H9 (cell line): ENCODE results near the gene EPS8. TPM values are rescaled to one million over a fixed set of nuclear protein-coding genes. Genes with fewer than 3 reads are reported as not detected.

ENCODE experiments used
- DNase-seq: peaks from one replicate; pipeline ENCODE4 v3.0.0-alpha.2; 2017
- H2AFZ ChIP-seq: one replicate; pipeline ENCODE4 v1.6.1; 2013; ENCODE audit warnings: mild to moderate bottlenecking, low read length, control low read depth, moderate library complexity
- H2AK5ac ChIP-seq: 2 replicates; pipeline ENCODE4 v1.6.1; 2013; ENCODE audit warnings: low read length, control low read depth, mixed read lengths; ENCODE audit not compliant: insufficient read length
- H2BK120ac ChIP-seq: one replicate; pipeline ENCODE4 v1.6.1; 2013; ENCODE audit warnings: low read depth, mild to moderate bottlenecking, low read length, control low read depth, inconsistent platforms; ENCODE audit not compliant: poor library complexity, severe bottlenecking
- H2BK12ac ChIP-seq: 2 replicates; pipeline ENCODE4 v1.6.1; 2013; ENCODE audit warnings: low read length, control low read depth, mixed read lengths, low read depth; ENCODE audit not compliant: insufficient read length
- H2BK15ac ChIP-seq: 2 replicates; pipeline ENCODE4 v1.6.1; 2013; ENCODE audit warnings: low read depth, low read length, control low read depth
- H2BK20ac ChIP-seq: one replicate; pipeline ENCODE4 v1.6.1; 2013; ENCODE audit warnings: low read depth, mild to moderate bottlenecking, low read length, control low read depth, inconsistent platforms; ENCODE audit not compliant: poor library complexity, severe bottlenecking
- H2BK5ac ChIP-seq: 2 replicates; pipeline ENCODE4 v1.6.1; 2013; ENCODE audit warnings: low read length, control low read depth, mixed read lengths; ENCODE audit not compliant: insufficient read length
- H3K14ac ChIP-seq: 2 replicates; pipeline ENCODE4 v1.6.1; 2013; ENCODE audit warnings: low read length, control low read depth; ENCODE audit not compliant: insufficient read depth
- H3K18ac ChIP-seq: 2 replicates; pipeline ENCODE4 v1.6.1; 2013; ENCODE audit warnings: low read depth, mild to moderate bottlenecking, mixed read lengths, low read length, control low read depth; ENCODE audit not compliant: insufficient read length
- H3K23ac ChIP-seq: 2 replicates; pipeline ENCODE4 v1.6.1; 2013; ENCODE audit warnings: low read length, control low read depth, mixed read lengths, low read depth; ENCODE audit not compliant: insufficient read length
- H3K23me2 ChIP-seq: 2 replicates; pipeline ENCODE4 v1.6.1; 2013; ENCODE audit warnings: low read depth, mild to moderate bottlenecking, mixed read lengths, low read length, control low read depth; ENCODE audit not compliant: insufficient read length, poor library complexity, severe bottlenecking
- H3K27ac ChIP-seq: 2 replicates; pipeline ENCODE4 v1.5.1; 2013; ENCODE audit warnings: low read length, control low read depth, mixed read lengths, low read depth; ENCODE audit not compliant: insufficient read length
- H3K27me3 ChIP-seq: 2 replicates; pipeline ENCODE4 v1.6.1; 2013; ENCODE audit warnings: low read length, control low read depth, inconsistent platforms; ENCODE audit not compliant: insufficient read depth
- H3K4ac ChIP-seq: 2 replicates; pipeline ENCODE4 v1.6.1; 2013; ENCODE audit warnings: low read depth, mild to moderate bottlenecking, control low read depth, inconsistent platforms, low read length, moderate library complexity
- H3K4me1 ChIP-seq: 2 replicates; pipeline ENCODE4 v1.6.1; 2013; ENCODE audit warnings: low read length, control low read depth, inconsistent platforms; ENCODE audit not compliant: insufficient read depth
- H3K4me2 ChIP-seq: 2 replicates; pipeline ENCODE4 v1.6.1; 2013; ENCODE audit warnings: low read length, control low read depth, mixed read lengths; ENCODE audit not compliant: insufficient read length, insufficient read depth
- H3K56ac ChIP-seq: 2 replicates; pipeline ENCODE4 v1.6.1; 2013; ENCODE audit warnings: low read depth, mild to moderate bottlenecking, mixed read lengths, low read length, control low read depth; ENCODE audit not compliant: insufficient read length
- H3K79me1 ChIP-seq: 2 replicates; pipeline ENCODE4 v1.6.1; 2013; ENCODE audit warnings: low read depth, mild to moderate bottlenecking, moderate library complexity, low read length, control low read depth, inconsistent platforms; ENCODE audit not compliant: insufficient read depth, poor library complexity, severe bottlenecking
- H3K79me2 ChIP-seq: 2 replicates; pipeline ENCODE4 v1.6.1; 2013; ENCODE audit warnings: low read length, control low read depth, inconsistent platforms; ENCODE audit not compliant: insufficient read depth
- H3K9ac ChIP-seq: 2 replicates; pipeline ENCODE4 v1.6.1; 2013; ENCODE audit warnings: low read length, control low read depth, mixed read lengths; ENCODE audit not compliant: insufficient read length; ENCODE audit errors: extremely low read depth
- H3K9me3 ChIP-seq: one replicate; pipeline ENCODE4 v1.6.1; 2013; ENCODE audit warnings: low read depth, low read length, inconsistent platforms; ENCODE audit not compliant: control insufficient read depth
- H3T11ph ChIP-seq: one replicate; pipeline ENCODE4 v1.6.1; 2013; ENCODE audit warnings: mild to moderate bottlenecking, low read length, control low read depth, inconsistent platforms
- H4K20me1 ChIP-seq: one replicate; pipeline ENCODE4 v1.6.1; 2013; ENCODE audit not compliant: control insufficient read depth, insufficient read length, insufficient read depth
- H4K5ac ChIP-seq: 2 replicates; pipeline ENCODE4 v1.6.1; 2013; ENCODE audit warnings: low read depth, mild to moderate bottlenecking, mixed read lengths, low read length, control low read depth; ENCODE audit not compliant: insufficient read length
- H4K8ac ChIP-seq: replicated peaks from 2 replicates; pipeline ENCODE4 v1.6.1; 2013; ENCODE audit warnings: low read length, control low read depth, mixed read lengths, low read depth; ENCODE audit not compliant: insufficient read length
- H4K91ac ChIP-seq: 2 replicates; pipeline ENCODE4 v1.6.1; 2013; ENCODE audit warnings: low read depth, mild to moderate bottlenecking, moderate library complexity, mixed read lengths, low read length, control low read depth; ENCODE audit not compliant: insufficient read length
- H3K27ac Mint-ChIP-seq, 3 experiments: 2 replicates in 2 of 3; 3 replicates in 1 of 3; pipeline ENCODE4 v1.8.0; 2020 to 2021; ENCODE audit warnings: mixed read lengths in 3 of 3, mild to moderate bottlenecking in 1 of 3, moderate library complexity in 1 of 3
- H3K27me3 Mint-ChIP-seq: 2 replicates; pipeline ENCODE4 v1.8.0; 2021; ENCODE audit warnings: low read depth, mild to moderate bottlenecking, moderate library complexity, mixed read lengths
- H3K36me3 Mint-ChIP-seq, 3 experiments: 2 replicates in 2 of 3; 3 replicates in 1 of 3; pipeline ENCODE4 v1.8.0; 2020 to 2021; ENCODE audit warnings: low read depth in 3 of 3, mixed read lengths in 3 of 3; ENCODE audit not compliant: insufficient read depth in 1 of 3
- H3K4me1 Mint-ChIP-seq, 2 experiments: 2 replicates each; pipeline ENCODE4 v1.8.0; 2020; ENCODE audit warnings: mixed read lengths in 2 of 2
- H3K4me3 Mint-ChIP-seq, 2 experiments: 2 replicates in 1 of 2; 3 replicates in 1 of 2; pipeline ENCODE4 v1.8.0; 2020 to 2021; ENCODE audit warnings: mild to moderate bottlenecking in 2 of 2, mixed read lengths in 2 of 2, moderate library complexity in 1 of 2
- H3K9me3 Mint-ChIP-seq, 2 experiments: 2 replicates in 1 of 2; 3 replicates in 1 of 2; pipeline ENCODE4 v1.8.0; 2020; ENCODE audit warnings: mild to moderate bottlenecking in 2 of 2, mixed read lengths in 2 of 2, moderate library complexity in 1 of 2
- WGBS: extraction: QIAGEN DNeasy Blood & Tissue Kit; methylation state at CpG from one replicate; pipeline ENCODE4 v1.1.7; 2013; ENCODE audit warnings: missing lambda C conversion rate, low lambda C conversion rate, mixed read lengths; ENCODE audit not compliant: insufficient read length; ENCODE audit errors: extremely low coverage; 5-methylcytosine and 5-hydroxymethylcytosine counted together
- total RNA-seq: library from RNA; stranded (reverse); gene quantifications from 2 replicates; pipeline ENCODE4 v1.2.1, GENCODE V29; 2021
- TF ChIP-seq, protein P1 (sequence below): fragments of 200-600 bp; sonication (generic); conservative IDR thresholded peaks from 3 replicates; pipeline ENCODE4 v1.8.0; 2021; ENCODE audit warnings: antibody characterized with exemption, mild to moderate bottlenecking

The EPS8 gene
- total RNA-seq, 1 experiment from 2014 or later, result 2.2 TPM

GRCh38 chr12:15632708-15633107 lies 156.5 kb downstream of the EPS8 start:
- Histone ChIP-seq H3K9ac (no peak overlapping the region), H3K4me1 (peaks cover 2% of the 10 kb centered on the region; the same call in 1 of the 2 replicates), H2AFZ (no peak overlapping the region), H4K5ac (no peak overlapping the region), H3K18ac (no peak overlapping the region), H3T11ph (no peak overlapping the region), H4K8ac (no peak overlapping the region), H3K4me2 (no peak overlapping the region), H4K20me1 (no peaks in the 10 kb centered on the region), H3K4ac (no peak overlapping the region), H3K79me1 (no peaks in the 10 kb centered on the region), H3K14ac (no peak overlapping the region), H2BK20ac (no peak overlapping the region), H2BK12ac (no peak overlapping the region), H3K27me3 (no peaks in the 10 kb centered on the region), H2BK120ac (no peak overlapping the region), H4K91ac (no peak overlapping the region), H3K56ac (no peak overlapping the region), H3K9me3 (no peaks in the 10 kb centered on the region), H3K23ac (no peak overlapping the region), H3K79me2 (no peaks in the 10 kb centered on the region), H2BK5ac (no peak overlapping the region), H3K23me2 (no peaks in the 10 kb centered on the region), H2AK5ac (no peak overlapping the region), H2BK15ac (no peak overlapping the region), H3K27ac (no peak overlapping the region)
- TF ChIP-seq, protein P1, sequence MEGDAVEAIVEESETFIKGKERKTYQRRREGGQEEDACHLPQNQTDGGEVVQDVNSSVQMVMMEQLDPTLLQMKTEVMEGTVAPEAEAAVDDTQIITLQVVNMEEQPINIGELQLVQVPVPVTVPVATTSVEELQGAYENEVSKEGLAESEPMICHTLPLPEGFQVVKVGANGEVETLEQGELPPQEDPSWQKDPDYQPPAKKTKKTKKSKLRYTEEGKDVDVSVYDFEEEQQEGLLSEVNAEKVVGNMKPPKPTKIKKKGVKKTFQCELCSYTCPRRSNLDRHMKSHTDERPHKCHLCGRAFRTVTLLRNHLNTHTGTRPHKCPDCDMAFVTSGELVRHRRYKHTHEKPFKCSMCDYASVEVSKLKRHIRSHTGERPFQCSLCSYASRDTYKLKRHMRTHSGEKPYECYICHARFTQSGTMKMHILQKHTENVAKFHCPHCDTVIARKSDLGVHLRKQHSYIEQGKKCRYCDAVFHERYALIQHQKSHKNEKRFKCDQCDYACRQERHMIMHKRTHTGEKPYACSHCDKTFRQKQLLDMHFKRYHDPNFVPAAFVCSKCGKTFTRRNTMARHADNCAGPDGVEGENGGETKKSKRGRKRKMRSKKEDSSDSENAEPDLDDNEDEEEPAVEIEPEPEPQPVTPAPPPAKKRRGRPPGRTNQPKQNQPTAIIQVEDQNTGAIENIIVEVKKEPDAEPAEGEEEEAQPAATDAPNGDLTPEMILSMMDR, result no peak
- Mint-ChIP-seq H3K27ac (peak overlapping the region in 2 of 3 experiments; percentile 35 to 85; a peak in 3 of 7 replicates), H3K27me3 (no peaks in the 10 kb centered on the region), H3K36me3 (no peaks in the 10 kb centered on the region), H3K9me3 (no peaks in the 10 kb centered on the region), H3K4me1 (peaks cover 16 to 17% of the 10 kb centered on the region in 2 experiments), H3K4me3 (no peak overlapping the region)
- no peak for DNase-seq
- no CpG with 5 or more reads among the region's 4 CpGs for WGBS
